Measurements from ENCODE around the gene PEX11G. TPM values are rescaled to one million over a fixed set of nuclear protein-coding genes. Genes with fewer than 3 reads are reported as not detected.
"Not testable (repeated sequence)": the region's sequence is repeated elsewhere in the genome, so short reads cannot be mapped to it uniquely, and the experiment has no call there.

PEX11G gene
- total and polyA plus RNA-seq, 9 of the 15 experiments (the other 6 are each of a cell fraction or from before 2014, with no cell fraction given), result 0.07 to 3.2 (median 0.70) TPM; not detected in 1

GRCh38 chr19:7434391-7434790 lies 54.4 kb downstream of the PEX11G start (continued):
- TF ChIP-seq STAT6 (CRISPR knock-in tag; IDR thresholded peaks at IDR 0.05) (no peak), UBTF (IDR thresholded peaks at IDR 0.05; ENCODE audit: borderline replicate concordance in 1 of 2, low read depth in 2 of 2, low read length in 2 of 2) (no peak), ZNF395 (CRISPR knock-in tag; IDR thresholded peaks at IDR 0.05) (no peak)

GRCh38 chr19:7433456-7433855 lies 55.4 kb downstream of the PEX11G start:
- in situ Hi-C loops (cut with MboI); H3K36me3 ChIP-seq (ENCODE audit: control insufficient read depth, insufficient read depth, low read length); BruUV-seq (replicated peaks); H3K9ac ChIP-seq (ENCODE audit: insufficient read depth in 1 of 2, low read depth in 2 of 2, low read length in 2 of 2); ATAC-seq; H3K9me3 ChIP-seq (replicated peaks; ENCODE audit: control insufficient read depth, insufficient read depth, low read depth, low read length); H3K4me2 ChIP-seq (ENCODE audit: insufficient read depth, low read length); H3K4me1 ChIP-seq (replicated peaks in 1 of 2; ENCODE audit: control insufficient read depth in 2 of 2, insufficient read depth in 2 of 2, low read length in 2 of 2); H3K27ac ChIP-seq (ENCODE audit: extremely low read depth, low read depth, low read length); H3K79me2 ChIP-seq (ENCODE audit: control insufficient read depth, insufficient read depth, low read length); H3K9me1 ChIP-seq (ENCODE audit: control insufficient read depth, insufficient read depth, low read length); H3K4me3 ChIP-seq; intact Hi-C loops (cut with micrococcal nuclease); DNase-seq (ENCODE audit: extremely low read depth in 1 of 4, low spot score in 3 of 4); H4K20me1 ChIP-seq (replicated peaks; ENCODE audit: control insufficient read depth, insufficient read depth, low read length); FAIRE-seq; H2AFZ ChIP-seq (ENCODE audit: low read depth, low read length); H3K27me3 ChIP-seq (ENCODE audit: control insufficient read depth in 2 of 2, insufficient read depth in 2 of 2, low read length in 2 of 2): not testable (repeated sequence)
- POLR2A ChIA-PET, result interaction anchor here (0.6 kb wide), 1 partner anchor 150 kb away, joined by 3 read pairs; no protein-coding TSS in a partner anchor
- WGBS (ENCODE audit: insufficient coverage, low coverage, missing lambda C conversion rate), result 67% methylated on average over 5 of the region's 7 CpGs
- CTCF ChIA-PET (ENCODE audit: low intra/inter-chr PET ratio), result interaction anchor here (0.6 kb wide), 1 partner anchor 27 kb away, joined by 3 read pairs; no protein-coding TSS in a partner anchor

Measured in K562 (cell line).